Hippocampal formation (tissue), 2 donors: ENCODE results near the gene ACOT2.
"Not testable (repeated sequence)": the region's sequence is repeated elsewhere in the genome, so short reads cannot be mapped to it uniquely, and the experiment has no call there.

Experiments
- DNase-seq, 2 donors: peaks; one replicate each; lab custom pipeline; 2025; lab: John Stamatoyannopoulos, UW

The ACOT2 gene, protein sequence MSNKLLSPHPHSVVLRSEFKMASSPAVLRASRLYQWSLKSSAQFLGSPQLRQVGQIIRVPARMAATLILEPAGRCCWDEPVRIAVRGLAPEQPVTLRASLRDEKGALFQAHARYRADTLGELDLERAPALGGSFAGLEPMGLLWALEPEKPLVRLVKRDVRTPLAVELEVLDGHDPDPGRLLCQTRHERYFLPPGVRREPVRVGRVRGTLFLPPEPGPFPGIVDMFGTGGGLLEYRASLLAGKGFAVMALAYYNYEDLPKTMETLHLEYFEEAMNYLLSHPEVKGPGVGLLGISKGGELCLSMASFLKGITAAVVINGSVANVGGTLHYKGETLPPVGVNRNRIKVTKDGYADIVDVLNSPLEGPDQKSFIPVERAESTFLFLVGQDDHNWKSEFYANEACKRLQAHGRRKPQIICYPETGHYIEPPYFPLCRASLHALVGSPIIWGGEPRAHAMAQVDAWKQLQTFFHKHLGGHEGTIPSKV

DNA sequence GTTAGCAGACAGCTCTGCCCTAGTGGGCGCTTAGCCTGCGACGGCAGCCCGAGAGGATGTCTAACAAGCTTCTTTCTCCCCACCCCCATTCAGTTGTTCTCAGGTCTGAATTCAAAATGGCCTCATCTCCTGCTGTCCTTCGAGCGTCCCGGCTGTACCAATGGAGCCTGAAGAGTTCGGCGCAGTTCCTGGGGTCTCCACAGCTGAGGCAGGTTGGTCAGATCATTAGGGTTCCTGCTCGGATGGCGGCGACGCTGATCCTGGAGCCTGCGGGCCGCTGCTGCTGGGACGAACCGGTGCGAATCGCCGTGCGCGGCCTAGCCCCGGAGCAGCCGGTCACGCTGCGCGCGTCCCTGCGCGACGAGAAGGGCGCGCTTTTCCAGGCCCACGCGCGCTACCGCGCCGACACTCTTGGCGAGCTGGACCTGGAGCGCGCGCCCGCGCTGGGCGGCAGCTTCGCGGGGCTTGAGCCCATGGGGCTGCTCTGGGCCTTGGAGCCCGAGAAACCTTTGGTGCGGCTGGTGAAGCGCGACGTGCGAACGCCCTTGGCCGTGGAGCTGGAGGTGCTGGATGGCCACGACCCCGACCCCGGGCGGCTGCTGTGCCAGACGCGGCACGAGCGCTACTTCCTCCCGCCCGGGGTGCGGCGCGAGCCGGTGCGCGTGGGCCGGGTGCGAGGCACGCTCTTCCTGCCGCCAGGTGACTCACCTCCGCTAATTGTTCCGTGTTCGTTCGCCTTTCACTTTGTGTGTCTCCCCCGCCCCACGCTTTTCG, at the start of gene ACOT2:
TSS of gene ACOT2 (plus strand) at position 29 of the 774 bp plus-strand sequence. CDS start at position 57, 28 bp downstream.
- peak; percentile 65 to 70 for DNase-seq

DNA sequence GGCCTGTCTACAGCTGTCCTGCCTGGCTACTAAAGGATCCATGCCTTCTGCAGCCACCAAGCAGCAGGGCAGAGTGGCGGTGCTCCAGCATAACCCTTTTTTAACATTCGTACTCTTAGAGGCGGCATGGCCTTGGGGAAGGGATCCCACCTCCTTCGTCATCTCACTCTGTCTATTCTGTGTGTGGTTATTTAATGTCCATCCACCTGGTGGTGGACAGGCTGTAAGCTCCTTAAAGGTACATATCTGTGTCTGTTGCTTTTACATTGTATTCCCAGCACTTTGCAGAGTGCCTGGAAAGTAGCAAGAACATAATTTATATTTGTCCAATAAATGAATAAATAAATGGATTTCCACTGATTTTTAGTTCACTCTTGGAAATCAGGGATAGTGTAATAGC, 47.8 kb upstream of the ACOT2 start:
- DNase-seq = no peak

DNA sequence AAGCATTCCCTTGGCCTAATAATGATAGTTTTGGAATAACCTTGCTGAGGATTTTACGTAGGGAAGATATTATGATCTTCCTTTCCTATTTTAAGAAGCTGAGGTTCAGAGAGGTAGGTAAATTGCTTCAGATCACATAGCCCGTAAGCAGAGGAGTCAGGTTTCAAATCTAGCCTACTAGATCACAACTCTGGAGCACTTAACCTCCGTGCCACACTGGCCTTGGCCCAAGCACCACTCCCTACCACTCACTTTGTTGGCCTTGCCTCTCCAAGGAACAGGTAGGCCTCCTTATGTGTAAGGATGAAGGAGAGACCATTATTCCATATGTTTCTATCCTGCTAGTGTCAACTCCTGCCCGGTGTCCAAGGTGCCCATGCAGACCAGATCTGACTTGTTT, 44.5 kb upstream of the ACOT2 start:
- no peak for DNase-seq

DNA sequence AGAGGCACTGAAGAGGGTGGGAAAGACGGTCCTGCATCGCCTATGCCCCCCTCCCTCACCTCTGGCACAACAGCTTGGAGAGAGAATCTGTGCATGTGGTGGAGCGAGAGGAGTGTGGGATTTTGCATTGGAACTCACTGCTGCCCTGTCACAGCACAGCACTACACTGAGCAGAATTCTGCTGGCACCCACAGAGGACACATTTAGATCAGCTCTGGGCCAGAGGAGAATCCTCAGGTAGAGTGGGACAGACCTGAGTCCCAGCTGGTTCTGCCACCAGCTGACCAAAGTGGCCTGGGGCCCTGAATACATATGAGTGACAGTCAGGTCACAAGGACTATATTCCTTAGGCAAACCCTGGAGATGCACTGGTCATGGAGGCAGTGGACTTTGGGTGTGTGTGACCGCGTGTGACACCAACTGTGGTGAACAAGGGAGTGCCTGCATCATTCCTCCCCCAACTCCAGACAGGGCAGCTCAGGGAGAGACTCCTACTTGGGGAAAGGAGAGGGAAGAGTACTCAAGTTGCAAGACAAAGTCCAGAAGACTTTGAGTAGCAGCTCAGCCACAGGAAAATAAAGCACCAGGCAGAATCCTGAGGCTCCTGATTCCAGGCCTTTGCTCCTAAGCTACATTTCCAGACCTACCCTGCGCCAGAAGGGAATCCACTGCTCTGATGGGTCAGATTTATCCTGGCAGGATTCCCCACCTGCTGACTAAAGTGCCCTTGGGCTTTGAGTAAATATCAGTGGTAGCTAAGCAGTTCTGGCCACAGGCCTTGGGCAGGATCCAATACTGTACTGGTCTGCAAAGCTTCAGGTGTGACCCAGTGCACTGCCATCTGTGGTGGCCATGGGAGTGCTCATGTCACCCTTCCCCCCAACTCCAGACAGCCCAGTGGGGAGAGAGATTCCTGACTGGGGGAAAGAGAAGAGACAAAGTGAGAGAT, 42.7 kb upstream of the ACOT2 start:
- no peak for DNase-seq

DNA sequence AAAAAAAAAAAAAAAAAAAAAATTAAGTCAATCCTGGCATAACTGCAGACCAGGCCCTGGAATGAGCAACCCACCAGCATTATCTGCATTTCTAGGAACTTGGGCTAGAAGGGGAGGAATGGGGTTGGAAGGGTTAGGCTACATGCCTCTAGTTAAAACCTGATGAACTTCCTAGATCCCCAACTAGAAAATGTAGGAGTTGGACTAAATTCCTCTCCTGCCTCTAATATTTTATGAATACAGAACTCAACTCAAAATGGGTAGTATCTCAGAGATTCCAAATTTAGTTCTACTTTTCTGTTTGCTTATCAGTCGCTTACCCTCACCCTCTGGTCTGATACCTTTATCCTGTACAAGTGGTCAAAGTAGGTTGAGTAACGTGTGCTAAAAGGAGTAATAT, 39.7 kb upstream of the ACOT2 start:
- DNase-seq = not testable (repeated sequence)

DNA sequence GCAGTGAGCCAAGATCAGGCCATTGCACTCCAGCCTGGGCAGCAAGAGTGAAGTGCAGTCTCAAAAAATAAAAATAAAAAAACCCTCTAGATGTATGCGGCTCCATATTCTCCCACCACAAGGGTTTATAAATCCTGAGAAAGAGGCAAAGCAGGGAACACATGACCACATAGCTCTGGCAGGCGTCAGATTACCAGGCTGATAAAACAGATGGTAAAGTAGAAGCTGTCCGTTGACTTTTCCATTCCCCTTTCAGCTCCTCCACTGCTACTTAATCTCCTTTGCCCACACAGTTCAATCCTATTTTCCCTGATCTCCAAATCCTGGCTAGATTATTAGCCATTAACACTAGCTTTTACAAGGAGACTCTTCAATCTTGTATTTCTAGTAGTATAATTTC, 37.0 kb upstream of the ACOT2 start:
- not testable (repeated sequence) for DNase-seq

DNA sequence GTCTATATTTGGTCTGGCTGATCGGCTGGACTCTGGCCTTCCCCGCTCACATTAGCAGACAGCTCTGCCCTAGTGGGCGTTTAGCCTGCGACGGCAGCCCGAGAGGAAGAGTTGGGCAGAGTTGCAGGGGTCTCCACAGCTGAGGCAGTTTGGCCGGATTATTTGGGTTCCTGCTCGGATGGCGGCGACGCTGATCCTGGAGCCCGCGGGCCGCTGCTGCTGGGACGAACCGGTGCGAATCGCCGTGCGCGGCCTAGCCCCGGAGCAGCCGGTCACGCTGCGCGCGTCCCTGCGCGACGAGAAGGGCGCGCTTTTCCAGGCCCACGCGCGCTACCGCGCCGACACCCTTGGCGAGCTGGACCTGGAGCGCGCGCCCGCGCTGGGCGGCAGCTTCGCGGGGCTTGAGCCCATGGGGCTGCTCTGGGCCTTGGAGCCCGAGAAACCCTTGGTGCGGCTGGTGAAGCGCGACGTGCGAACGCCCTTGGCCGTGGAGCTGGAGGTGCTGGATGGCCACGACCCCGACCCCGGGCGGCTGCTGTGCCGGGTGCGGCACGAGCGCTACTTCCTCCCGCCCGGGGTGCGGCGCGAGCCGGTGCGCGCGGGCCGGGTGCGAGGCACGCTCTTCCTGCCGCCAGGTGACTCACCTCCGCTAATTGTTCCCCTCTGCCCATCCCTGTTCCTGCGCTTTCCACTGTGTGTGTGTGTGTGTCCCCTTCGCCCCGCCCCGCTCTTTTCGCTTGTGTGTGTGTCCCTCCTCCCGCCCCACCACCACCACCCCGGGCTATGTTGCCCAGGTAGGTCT, 31.6 kb upstream of the ACOT2 start:
- DNase-seq = peak in 1 of 2 donors; percentile 71

DNA sequence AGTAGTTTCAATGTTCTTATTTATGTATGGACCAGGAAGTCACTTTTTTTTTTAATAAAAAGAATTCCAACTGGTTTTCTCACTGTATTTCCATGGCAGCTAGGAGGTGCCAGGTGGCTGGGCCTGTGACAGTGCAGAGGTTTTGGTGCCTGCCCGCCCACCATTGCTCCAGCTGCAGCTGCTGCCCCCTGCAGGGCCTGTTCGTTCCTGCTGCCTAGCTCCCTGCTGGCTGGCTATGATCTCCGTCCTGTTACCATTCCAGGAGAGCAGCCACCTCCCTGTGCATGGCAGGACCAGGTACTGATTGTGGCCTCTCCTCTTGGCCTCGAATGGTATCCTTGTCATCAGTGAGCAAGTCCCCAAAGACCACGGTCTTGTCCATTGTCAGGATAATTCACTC, 30.0 kb upstream of the ACOT2 start:
- DNase-seq = peak in 1 of 2 donors; percentile 55

DNA sequence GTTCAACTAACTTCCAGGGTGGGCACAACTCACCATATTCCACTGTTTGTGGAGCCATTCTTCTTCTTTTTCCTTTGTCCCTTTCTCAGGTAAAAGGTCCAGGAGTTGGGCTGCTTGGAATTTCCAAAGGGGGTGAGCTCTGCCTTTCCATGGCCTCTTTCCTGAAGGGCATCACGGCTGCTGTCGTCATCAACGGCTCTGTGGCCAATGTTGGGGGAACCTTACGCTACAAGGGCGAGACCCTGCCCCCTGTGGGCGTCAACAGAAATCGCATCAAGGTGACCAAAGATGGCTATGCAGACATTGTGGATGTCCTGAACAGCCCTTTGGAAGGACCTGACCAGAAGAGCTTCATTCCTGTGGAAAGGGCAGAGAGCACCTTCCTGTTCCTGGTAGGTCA, 26.1 kb upstream of the ACOT2 start:
- DNase-seq = not testable (repeated sequence)

DNA sequence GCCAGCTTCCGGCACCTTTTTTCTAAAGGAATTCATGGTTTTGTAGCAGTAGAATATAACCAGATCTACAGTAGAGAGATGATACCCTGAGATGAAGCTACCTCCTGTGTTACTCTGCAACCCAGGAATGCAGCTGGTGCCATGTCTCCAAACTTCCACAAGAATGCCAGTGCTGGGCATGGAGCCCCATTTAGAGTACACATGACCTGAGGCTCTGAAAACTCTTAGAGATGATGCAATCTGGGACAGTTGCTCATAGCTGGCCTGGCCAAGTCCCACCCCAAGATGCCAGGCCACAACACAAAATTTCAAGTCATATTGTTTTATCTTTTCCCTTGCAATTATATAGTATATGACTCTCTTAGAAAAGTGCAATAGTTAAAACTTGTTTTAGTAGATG, 23.7 kb upstream of the ACOT2 start:
- DNase-seq = not testable (repeated sequence)

DNA sequence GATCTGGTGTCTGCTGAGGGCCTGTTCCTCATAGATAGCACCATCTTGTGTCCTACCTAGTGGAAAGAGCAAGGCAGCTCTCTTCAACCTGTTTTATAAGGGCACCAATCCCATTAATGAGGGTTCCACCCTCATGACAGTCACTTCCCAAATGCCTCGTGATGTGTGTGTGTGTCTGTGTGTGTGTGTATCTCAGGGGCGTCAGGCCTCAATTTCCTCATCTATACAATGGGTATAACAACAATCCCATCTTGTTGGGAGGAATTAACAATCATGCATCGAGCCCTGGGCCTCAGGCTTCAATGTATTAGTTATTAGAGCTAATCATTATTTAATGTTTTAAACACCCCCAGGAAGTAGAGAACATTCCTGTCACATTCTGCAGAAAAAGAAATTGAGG, 19.9 kb upstream of the ACOT2 start:
- DNase-seq = not testable (repeated sequence)

DNA sequence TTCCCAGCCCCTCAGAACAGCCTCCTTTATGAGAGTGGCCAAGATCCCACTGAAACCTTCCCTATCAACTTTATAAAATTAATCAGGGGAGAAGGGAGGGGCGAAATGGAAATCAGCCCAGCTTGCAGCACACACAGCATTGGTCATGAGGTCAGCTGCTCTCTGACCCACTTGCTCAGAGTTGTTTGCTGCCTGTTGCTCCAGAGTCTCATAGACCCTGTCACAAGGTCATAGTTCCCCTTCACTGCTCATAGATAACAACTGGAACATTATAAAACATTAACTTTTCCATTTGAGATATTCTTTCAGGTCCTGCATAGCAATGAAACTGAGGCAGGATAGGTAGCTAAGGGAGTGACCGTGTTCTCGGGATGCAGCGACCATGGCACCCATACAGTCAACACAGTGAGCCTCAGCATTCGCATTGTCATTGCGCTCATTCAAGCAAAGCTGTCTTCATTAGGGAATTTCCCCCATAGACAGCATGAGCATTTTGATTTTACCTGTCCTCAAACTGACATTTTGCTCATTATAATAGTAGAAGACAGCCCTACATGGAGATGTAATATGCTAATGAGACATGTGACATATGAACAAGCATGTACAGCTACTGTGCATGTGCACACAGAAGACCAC, 19.0 kb upstream of the ACOT2 start:
- DNase-seq = not testable (repeated sequence)

DNA sequence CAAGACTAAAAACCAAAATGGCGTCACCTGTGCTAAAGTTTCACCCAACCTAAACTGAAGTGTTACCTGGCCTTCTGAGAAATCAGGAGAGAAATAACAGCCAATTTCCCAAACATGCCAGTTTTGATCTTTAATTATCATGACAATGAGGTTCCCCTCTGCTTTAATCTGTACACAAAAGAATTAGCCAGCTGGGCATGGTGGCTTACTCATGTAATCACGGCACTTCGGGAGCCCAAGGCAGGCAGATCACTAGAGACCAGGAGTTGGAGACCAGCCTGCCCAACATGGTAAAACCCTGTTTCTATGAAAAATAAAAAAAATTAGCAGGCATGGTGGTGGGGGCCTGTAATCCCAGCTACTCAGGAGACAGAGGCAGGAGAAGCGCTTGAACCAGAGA, 15.2 kb upstream of the ACOT2 start:
- DNase-seq = no peak

DNA sequence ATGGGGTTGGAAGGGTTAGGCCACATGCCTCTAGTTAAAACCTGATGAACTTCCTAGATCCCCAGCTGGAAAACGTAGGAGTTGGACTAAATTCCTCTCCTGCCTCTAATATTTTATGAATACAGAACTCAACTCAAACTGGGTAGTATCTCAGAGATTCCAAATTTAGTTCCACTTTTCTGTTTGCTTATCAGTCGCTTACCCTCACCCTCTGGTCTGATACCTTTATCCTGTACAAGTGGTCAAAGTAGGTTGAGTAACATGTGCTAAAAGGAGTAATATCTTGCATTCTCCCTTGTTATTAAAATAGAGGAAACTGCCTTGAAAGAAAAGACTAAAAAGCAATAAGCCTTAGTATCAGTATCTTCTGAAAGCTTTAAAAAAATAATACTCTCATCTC, 11.8 kb upstream of the ACOT2 start:
- DNase-seq = not testable (repeated sequence)

DNA sequence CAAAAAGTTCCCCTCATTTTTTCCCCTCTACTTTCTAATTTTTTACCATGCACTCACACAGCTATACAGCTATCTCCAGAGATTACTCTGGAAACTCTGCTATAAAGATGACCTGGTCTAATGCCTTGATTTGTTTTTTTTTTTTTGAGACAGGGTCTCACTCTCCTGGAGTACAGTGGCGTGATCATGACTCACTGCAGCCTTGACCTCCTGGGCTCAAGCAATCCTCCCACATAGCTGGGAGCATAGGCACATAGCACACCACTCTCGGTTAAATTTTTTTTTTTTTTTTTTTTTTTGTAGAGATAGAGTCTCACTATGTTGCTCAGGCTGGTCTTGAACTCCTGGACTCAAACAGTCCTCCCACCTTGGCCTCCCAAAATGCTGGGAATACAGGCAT, 10.8 kb upstream of the ACOT2 start:
- not testable (repeated sequence) for DNase-seq

DNA sequence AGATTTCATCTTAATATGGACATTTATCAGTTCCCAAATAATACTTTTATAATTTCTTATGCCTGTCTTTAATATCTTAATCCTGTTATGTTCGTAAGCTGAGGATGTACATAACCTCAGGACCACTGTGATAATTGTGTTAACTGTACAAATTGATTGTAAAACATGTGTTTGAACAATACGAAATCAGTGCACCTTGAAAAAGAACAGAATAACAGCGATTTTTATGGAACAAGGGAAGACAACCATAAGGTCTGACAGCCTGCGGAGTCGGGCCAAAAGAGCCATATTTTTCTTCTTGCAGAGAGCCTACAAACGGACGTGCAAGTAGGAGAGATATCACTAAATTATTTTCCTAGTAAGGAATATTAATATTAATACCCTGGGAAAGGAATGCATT, 6.8 kb upstream of the ACOT2 start:
- not testable (repeated sequence) for DNase-seq

DNA sequence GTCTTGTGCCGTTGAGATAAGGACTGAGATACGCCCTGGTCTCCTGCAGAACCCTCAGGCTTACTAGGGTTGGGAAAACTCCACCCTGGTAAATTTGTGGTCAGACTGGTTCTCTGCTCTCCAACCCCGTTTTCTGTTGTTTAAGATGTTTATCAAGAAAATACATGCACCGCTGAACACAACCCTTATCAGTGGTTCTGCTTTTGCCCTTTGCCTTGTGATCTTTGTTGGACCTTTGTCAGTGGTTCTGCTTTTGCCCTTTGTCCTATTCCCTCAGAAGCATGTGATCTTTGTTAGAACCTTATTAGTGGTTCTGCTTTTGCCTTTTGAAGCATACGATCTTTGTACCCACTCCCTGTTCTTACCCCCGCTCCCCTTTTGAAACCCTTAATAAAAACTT, 6.3 kb upstream of the ACOT2 start:
- DNase-seq = not testable (repeated sequence)

DNA sequence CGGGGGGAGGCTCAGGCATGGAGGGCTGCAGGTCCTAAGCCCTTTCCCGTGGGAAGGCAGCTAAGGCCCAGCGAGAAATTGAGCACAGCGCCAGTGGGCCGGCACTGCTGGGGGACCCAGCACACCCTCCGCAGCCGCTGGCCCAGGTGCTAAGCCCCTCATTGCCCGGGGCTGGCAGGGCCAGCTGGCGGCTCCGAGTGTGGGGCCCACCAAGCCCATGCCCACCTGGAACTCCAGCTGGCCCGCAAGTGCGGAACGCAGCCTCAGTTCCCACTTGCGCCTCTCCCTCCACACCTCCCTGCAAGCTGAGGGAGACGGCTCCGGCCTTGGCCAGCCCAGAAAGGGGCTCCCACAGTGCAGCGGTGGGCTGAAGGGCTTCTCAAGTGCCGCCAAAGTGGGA, 2.6 kb upstream of the ACOT2 start:
- not testable (repeated sequence) for DNase-seq

DNA sequence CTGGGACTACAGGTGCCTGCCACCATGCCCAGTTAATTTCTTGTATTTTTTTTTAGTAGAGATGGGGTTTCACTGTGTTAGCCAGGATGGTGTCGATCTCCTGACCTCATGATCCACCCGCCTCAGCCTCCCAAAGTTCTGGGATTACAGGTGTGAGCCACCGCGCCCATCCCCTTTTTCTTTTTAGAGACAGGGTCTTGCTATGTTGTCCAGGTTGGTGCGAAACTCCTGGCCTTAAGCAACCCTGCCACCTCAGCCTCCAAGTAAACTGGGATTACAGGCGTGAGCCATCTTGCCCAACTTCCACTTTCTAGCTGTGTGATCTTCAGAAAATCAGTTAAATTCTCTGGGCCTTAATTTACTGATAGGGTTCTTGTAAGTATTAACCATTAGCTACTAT, 2.1 kb upstream of the ACOT2 start:
- not testable (repeated sequence) for DNase-seq

DNA sequence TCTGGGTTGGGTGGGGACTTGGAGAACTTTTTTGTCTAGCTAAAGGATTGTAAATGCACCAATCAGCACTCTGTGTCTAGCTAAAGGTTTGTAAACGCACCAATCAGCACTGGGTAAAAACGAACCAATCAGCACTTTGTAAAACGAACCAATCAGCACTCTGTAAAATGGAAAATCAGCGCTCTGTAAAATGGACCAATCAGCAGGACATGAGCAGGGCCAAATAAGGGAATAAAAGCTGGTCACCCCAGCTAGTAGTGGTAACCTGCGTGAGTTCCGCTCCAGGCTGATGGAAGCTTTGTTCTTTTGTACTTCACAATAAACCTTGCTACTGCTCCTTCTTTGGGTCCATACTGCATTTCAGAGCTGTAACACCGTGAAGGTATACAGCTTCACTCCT, 1.7 kb upstream of the ACOT2 start:
- no peak for DNase-seq
